Fibroblast of gingiva (primary cell): ENCODE results near the gene CCDC179.

ENCODE experiments used
- DNase-seq: peaks from one replicate; pipeline ENCODE4 v3.0.0-alpha.2; 2011; ENCODE audit warnings: low read depth

The CCDC179 gene

GRCh38 chr11:22860241-22860640 is at the start of gene CCDC179:
TSS of gene CCDC179 (minus strand) at chr11:22860474. CDS start at chr11:22860421, 53 bp downstream.
- DNase-seq = no peak

GRCh38 chr11:22903782-22904181 is 43.5 kb upstream of the CCDC179 start:
- DNase-seq = no peak

- no peak for DNase-seq
Measured at GRCh38 chr11:22901603-22902002, 41.3 kb upstream of the CCDC179 start.

- no peak for DNase-seq
Measured at GRCh38 chr11:22900764-22901486, 40.7 kb upstream of the CCDC179 start.

- no peak for DNase-seq
Measured at GRCh38 chr11:22898036-22898435, 37.8 kb upstream of the CCDC179 start.

GRCh38 chr11:22890227-22890626 is 30.0 kb upstream of the CCDC179 start:
- DNase-seq = no peak

GRCh38 chr11:22884217-22884616 is 23.9 kb upstream of the CCDC179 start:
- DNase-seq = peak; percentile 4

- peak; percentile 13 for DNase-seq
Measured at GRCh38 chr11:22879630-22880029, 19.4 kb upstream of the CCDC179 start.

GRCh38 chr11:22878604-22879003 is 18.3 kb upstream of the CCDC179 start:
- no peak for DNase-seq

GRCh38 chr11:22878039-22878438 is 17.8 kb upstream of the CCDC179 start:
- DNase-seq = no peak

- DNase-seq = peak; percentile 69
Measured at GRCh38 chr11:22875869-22876473, 15.7 kb upstream of the CCDC179 start.

GRCh38 chr11:22869325-22869724 is 9.1 kb upstream of the CCDC179 start:
- no peak for DNase-seq

- DNase-seq = no peak
Measured at GRCh38 chr11:22859756-22860155, 518 bp downstream of the CCDC179 start.

GRCh38 chr11:22851477-22851876 is 8.8 kb downstream of the CCDC179 start:
- DNase-seq = no peak

- DNase-seq = no peak
Measured at GRCh38 chr11:22846726-22847125, 13.5 kb downstream of the CCDC179 start.

GRCh38 chr11:22832315-22833015 is 27.8 kb downstream of the CCDC179 start:
- DNase-seq = no peak

GRCh38 chr11:22830082-22830414 is 30.2 kb downstream of the CCDC179 start:
- no peak for DNase-seq

- DNase-seq = peak; percentile 75
Measured at GRCh38 chr11:22829231-22830081, 30.8 kb downstream of the CCDC179 start, which contains the start of gene SVIP. TSS of gene SVIP (minus strand) at chr11:22829801. CDS start at chr11:22829748, 53 bp downstream.

GRCh38 chr11:22828373-22828772 is 31.9 kb downstream of the CCDC179 start:
- no peak for DNase-seq

- DNase-seq = no peak
Measured at GRCh38 chr11:22822203-22822602, 38.1 kb downstream of the CCDC179 start.

GRCh38 chr11:22809893-22810292 is 50.4 kb downstream of the CCDC179 start:
- DNase-seq = no peak

- DNase-seq = no peak
Measured at GRCh38 chr11:22808571-22809197, 51.6 kb downstream of the CCDC179 start.
